HCT116 (cell line): Measurements from ENCODE around the gene TBCCD1. TPM values are rescaled to one million over a fixed set of nuclear protein-coding genes. Genes with fewer than 3 reads are reported as not detected.

Source experiments
- total RNA-seq: library from RNA; stranded (reverse); gene quantifications from one replicate; pipeline ENCODE4 v1.2.1, GENCODE V29; 2021; ENCODE audit not compliant: unreplicated experiment

The TBCCD1 gene
- total RNA-seq, 1 experiment from 2014 or later = 16.8 TPM

Other genes with a start within 250 kb of the TBCCD1 start
- 4.8 TPM for gene DGKG, start 205.1 kb downstream of the TBCCD1 start, total RNA-seq
- gene CRYGS, start 23.0 kb downstream of the TBCCD1 start, total RNA-seq = 4.3 TPM
- 54.3 TPM for gene DNAJB11, start 3.4 kb upstream of the TBCCD1 start, total RNA-seq
- 1.6 TPM for gene AHSG, start 45.7 kb upstream of the TBCCD1 start, total RNA-seq
- not detected for gene FETUB, start 73.1 kb upstream of the TBCCD1 start, total RNA-seq
- 0.42 TPM for gene HRG, start 98.7 kb upstream of the TBCCD1 start, total RNA-seq
- gene KNG1, start 150.0 kb upstream of the TBCCD1 start, total RNA-seq = 0.25 TPM
- gene EIF4A2, start 216.2 kb upstream of the TBCCD1 start, total RNA-seq = 398 TPM
- gene RFC4, start 239.1 kb upstream of the TBCCD1 start, total RNA-seq = 86.2 TPM